Stimulated activated CD8-positive, alpha-beta memory T cell treated with anti-CD3 and anti-CD28 coated beads, Interleukin-7, amount 100 ng/mL, for 48 hours (primary cell): ENCODE data around the gene PTPN6.
"Not testable (repeated sequence)": the region's sequence is repeated elsewhere in the genome, so short reads cannot be mapped to it uniquely, and the experiment has no call there.

Experiments
- DNase-seq, 2 donors: peaks; one replicate each; pipeline ENCODE4 v3.0.0-alpha.2; 2020; ENCODE audit warnings: low read depth in 1 of 2; ENCODE audit errors: extremely low read depth in 1 of 2

PTPN6 gene

DNA sequence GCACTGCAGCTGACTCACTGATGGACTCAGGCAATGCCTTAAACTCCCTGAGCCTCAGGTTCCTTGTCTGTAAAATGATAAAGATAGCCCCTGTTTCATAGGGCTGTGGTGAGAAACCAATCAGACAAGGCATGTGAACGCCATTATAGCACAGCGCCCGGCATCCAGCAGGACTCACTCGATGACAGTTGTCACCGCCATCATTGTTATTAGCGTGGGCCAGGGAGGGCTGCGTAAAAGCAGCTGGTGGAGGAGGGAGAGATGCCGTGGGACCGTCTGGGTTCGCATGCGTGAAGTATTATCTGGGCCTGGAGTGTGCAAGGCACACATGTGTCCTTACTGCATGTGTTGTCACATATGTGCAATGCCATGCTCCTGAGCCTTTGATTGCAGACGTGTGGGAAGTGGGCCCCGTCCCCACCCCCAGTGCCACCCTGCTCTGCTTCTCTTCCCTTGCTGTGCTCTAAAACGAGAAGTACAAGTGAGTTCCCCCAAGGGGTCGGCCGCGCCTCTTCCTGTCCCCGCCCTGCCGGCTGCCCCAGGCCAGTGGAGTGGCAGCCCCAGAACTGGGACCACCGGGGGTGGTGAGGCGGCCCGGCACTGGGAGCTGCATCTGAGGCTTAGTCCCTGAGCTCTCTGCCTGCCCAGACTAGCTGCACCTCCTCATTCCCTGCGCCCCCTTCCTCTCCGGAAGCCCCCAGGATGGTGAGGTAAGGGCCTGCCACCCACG lies at the start of gene PTPN6:
TSS of gene PTPN6 (plus strand) at position 546 of the 730 bp plus-strand sequence. CDS start at position 703, 157 bp downstream.
- DNase-seq, result no peak

DNA sequence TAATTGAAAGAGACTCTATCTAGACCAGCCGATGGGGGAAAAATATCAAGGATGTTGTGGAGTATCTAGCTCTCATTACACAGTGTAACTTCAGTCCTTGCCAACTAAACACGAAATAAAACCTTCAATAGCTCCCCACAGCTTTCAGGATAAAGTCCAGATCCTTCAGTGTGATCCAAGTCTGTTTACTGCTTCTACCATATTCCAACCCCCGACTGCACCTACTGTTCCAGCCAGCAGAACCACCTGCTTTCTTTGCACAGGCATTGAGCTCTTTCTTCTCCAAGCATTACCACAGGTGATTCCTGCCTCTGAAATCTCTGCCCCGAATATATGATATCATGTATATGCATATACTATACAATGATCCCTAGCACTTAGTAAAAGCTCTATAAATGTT lies 48.7 kb upstream of the PTPN6 start:
- DNase-seq, result no peak

DNA sequence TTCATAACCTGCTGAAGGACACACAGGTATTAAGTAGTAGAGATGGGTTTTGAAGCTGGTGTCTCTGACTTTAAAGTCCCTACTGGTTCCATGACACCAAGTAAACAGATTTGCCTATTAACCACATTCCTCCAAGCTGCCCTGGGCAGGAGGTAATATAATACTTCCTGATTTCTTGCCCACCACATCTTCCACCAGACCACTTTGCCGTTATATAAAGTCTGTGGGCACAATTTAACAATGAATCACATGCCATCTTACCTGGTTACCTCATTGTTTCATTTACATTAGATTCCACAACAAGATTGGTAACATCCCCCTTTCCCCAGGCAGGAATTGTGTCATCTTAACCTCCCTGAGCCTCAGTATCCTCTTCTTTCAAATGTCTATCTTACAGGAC lies 47.4 kb upstream of the PTPN6 start:
- no peak for DNase-seq

DNA sequence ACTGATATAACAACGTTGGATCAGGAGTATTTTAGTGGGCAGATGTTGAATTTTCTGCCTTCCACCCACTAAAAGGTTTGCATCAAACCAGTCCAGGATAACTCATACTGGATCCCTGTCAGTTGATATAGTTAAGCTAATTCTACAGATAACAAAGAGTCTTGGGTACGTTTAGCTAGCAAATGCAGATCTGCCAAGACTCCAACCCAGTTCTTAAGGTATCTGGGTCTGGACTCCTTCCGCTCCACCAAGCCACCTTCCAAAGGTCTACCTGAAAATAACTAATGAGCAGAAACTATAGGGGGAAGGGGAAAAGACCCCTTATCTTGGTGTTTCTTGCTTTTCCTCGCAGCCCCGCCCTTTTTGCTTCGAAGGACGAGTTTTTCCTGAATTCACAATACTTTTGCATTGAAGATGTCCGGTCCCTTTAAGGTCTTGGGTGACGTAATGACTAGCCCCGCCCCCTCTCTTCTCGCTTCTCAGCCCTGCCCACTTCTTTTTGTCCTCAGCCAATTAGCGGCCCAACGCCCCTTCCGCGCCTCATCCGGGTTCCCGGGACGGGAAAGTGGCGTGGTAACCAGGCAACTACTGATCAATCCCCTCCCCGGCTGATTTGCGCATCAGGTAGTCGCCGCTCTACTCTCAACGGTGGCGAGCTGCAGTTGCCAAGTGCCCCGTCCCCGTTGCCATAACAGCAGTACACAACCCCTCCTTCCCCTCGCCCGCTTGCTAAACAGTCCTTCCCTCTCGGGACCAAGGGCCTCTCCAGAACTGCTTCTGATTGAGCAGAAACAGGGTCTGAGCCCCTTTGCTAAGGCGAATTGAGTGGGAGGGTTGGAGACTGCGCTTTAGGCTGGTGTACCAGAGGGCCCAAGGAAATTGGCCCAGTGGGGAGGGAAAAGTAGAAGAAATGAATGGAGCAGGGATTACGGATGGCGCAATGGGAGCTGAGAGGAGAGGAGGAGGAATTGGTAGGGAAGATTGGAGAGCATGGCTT lies 46.6 kb upstream of the PTPN6 start, which contains the start of gene LRRC23:
TSS of gene LRRC23 (plus strand) at position 543 of the 997 bp plus-strand sequence. CDS start 812 bp downstream, outside the sequence.
- DNase-seq, result peak; percentile 93 to 98

DNA sequence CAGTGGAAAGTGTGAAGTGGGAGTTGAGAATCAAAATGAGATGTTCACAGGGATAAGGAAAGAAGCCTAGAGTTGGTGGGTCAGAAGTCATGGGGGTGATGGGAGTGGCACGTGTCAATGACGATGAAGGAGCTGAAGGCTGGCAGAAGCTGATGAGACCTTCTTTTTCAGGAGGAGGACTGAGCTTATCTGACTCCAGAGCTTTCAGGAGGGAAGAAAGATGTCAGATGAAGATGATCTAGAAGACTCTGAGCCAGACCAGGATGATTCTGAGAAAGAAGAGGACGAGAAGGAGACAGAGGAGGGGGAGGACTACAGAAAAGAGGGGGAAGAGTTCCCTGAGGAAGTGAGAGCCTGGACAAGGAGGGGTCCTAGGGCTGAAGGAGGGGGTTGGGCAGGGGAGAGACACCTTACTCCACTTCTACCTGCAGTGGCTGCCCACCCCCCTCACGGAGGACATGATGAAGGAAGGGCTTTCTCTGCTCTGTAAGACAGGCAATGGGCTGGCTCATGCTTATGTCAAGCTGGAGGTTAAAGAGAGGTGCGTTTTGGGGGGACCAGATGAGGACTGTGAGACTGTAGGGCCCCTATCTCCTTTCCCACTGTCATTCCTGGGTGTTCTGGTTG lies 45.6 kb upstream of the PTPN6 start:
- DNase-seq, result no peak

DNA sequence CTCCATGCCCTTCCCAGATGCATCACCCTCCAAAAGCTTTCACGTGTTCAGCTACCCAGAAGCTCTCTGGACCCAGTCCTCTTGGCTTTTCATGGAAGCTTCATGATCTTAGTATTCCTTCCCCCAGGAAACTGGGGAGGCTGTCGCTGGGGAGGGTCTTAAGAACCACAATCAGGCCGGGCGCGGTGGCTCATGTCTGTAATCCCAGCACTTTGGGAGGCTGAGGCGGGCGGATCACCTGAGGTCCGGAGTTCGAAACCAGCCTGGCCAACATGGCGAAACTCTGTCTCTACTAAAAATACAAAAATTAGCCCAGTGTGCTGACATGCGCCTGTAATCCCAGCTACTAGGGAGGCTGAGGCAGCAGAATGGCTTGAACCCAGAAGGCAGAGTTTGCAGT lies 43.0 kb upstream of the PTPN6 start:
- DNase-seq, result not testable (repeated sequence)

DNA sequence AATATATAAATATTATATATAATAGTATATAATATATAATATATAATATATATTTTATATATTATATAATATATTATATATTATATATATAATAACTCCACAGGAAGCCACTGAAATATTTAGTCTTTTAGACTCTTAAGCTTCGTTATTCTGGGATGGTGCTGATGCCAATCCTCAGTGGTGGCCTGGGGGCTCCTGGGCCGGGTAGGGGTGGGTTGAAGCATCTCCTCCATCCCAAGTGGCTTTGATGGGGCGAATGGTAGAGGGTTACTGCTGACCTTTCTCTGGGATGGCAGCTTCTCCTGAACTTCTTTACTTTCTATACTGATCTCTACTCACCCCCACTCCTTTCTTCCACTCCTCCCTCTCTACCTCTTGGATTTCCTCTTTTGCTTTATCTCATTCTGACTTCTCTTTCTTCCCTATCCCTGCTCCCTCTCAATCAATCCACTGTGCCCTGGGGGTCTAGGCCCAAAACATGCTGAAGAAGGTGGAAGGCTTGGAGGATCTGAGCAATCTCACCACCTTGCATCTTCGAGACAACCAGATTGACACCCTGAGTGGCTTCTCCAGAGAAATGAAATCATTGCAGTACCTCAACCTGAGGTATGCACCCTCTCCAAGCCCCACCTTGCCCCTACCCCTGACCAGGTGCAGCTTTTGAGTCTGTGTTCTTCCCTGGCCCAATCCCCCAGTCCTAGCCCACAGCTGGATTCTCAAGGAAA lies 41.6 kb upstream of the PTPN6 start:
- DNase-seq, result no peak

DNA sequence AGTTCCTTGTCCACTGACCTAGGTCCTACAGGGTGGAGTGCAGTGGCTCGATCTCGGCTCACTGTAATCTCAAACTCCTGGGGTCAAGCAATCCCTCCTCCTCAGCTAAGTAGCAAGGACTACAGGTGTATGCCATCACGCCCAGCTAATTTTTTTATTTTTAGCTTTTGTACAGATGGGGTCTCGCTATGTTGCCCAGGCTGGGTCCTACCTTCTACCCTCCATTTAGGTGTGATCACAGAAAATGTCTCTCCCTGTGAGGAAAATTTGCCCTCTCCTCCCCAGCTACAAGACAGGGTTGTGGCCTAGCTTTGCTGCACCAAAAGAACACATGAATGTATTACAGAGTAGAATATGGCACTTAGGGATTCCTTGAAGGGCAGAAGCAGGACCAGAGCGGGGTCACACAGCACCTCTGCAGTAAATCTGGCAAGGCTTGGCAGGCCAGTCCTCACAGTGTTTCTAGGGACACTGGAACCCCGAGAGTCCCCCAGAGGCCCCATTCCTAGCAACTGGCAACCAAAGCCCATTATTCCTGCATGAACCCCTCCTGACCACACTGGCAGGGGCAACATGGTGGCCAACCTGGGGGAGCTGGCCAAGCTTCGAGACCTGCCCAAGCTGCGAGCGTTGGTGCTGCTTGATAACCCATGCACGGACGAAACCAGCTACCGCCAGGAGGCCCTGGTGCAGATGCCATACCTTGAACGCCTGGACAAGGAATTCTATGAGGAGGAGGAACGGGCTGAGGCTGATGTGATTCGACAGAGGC lies 38.8 kb upstream of the PTPN6 start:
- DNase-seq, result no peak

DNA sequence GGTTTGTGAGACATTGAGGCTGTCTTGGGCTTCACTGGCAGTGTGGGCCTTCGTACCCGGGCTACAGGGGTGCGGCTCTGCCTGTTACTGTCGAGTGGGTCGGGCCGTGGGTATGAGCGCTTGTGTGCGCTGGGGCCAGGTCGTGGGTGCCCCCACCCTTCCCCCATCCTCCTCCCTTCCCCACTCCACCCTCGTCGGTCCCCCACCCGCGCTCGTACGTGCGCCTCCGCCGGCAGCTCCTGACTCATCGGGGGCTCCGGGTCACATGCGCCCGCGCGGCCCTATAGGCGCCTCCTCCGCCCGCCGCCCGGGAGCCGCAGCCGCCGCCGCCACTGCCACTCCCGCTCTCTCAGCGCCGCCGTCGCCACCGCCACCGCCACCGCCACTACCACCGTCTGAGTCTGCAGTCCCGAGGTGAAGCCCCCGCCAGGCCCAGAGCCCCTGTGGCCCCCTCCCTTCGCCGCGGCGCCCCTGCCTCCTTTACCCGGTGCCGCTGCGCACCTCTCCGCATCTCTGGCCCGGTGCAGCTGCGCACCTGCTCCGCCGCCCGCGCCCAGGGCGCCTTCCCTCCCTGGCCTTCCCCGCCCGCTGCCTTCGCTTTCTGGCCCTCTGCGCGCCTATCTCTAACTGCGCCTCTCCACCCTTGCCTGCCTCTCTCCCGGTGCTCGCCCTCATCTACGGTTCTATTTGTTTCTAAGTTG lies 36.8 kb upstream of the PTPN6 start, which contains the start of gene ENO2:
TSS of gene ENO2 (plus strand) at position 335 of the 701 bp plus-strand sequence. CDS start 1,253 bp downstream, outside the sequence.
- peak; percentile 71 to 76 for DNase-seq

DNA sequence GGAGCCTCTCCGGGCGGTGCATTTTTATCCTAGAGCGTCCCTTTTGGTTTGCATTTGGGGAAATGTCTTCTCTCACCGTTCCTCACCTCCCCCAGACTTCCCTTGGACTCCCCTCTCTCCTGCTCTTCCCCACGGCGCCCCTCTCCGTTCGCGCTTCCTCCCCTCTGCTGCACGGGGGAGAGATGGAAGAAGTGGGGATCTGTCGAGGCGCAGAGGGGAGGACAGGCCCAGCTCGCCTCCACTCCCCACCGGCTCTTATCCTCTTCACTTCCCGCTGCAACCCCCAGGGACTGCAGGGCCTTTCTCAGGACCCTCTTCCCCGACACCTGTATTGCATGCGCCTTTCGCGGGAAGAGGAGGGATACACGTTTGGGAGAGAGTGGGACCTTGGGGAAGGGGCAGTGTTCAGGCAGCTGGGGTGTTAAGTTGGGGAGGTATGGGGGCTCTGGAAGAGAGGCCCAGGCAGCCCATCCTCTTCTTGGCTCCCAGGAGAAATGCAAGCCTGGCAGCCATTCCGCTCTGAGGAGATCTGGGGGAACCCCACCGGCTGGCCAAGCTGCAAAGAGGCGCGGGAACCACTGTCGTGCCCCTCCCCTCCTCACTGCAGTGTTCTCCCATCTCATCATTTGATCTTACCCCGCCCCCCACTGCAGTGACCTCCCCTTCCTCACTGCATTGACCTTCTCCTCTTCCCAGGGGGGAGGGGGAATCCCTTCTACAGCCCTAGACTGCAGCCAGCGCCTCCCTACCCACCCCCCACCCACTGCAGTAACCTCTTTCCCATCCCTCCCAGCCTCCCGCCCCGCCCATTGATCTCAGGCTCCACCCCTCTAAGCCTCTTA lies 36.0 kb upstream of the PTPN6 start:
- DNase-seq, result no peak

DNA sequence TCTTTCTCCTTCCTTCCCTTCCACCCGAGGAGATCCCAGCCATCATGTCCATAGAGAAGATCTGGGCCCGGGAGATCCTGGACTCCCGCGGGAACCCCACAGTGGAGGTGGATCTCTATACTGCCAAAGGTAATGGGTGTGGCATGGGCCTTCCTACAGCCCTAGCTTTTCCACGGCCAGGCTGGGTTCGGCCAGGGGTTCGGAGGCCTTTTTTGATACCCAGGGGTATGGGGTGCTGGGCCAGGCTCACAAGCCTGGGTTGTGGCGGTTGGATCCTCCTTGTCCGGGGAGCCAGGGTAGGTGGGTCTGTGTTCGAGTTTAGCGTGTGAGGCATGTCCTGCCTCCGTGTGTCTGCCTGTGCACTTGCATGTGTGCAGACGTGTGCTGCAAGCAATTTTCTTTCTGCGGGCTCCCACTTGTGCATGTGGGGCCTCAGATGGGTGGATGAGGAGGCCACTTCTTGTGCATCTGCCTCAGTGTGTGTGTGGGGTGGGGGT lies 35.3 kb upstream of the PTPN6 start:
- no peak for DNase-seq

DNA sequence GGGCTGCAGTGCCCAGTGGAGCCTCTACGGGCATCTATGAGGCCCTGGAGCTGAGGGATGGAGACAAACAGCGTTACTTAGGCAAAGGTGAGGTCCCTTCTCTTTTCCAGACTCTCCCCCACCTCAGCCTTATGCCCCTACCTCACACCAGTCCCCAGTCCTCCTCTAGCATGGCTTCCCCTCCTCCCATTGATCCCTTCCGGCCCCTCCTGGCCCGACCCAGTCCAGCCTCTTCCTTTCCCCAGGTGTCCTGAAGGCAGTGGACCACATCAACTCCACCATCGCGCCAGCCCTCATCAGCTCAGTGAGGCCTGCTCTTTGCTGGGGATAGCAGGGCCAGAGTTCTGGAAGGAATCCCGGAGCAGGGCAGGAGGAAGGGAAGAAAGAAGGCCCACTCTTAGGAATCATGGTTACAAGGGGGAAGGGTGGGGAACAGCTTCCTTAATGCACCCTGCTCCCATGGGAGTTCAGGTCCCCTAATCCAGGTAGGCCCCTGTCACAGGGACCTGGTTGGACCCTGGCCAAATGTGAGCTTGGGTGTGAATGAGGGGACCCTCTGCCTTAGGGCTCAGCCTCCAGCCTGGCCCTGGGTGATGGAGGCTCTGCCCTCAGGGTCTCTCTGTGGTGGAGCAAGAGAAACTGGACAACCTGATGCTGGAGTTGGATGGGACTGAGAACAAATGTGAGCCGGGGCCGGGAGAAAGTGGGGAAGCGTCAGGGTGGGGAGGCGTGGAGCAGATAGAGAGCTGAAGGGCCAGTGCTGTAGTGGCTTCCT lies 34.5 kb upstream of the PTPN6 start:
- DNase-seq, result no peak

DNA sequence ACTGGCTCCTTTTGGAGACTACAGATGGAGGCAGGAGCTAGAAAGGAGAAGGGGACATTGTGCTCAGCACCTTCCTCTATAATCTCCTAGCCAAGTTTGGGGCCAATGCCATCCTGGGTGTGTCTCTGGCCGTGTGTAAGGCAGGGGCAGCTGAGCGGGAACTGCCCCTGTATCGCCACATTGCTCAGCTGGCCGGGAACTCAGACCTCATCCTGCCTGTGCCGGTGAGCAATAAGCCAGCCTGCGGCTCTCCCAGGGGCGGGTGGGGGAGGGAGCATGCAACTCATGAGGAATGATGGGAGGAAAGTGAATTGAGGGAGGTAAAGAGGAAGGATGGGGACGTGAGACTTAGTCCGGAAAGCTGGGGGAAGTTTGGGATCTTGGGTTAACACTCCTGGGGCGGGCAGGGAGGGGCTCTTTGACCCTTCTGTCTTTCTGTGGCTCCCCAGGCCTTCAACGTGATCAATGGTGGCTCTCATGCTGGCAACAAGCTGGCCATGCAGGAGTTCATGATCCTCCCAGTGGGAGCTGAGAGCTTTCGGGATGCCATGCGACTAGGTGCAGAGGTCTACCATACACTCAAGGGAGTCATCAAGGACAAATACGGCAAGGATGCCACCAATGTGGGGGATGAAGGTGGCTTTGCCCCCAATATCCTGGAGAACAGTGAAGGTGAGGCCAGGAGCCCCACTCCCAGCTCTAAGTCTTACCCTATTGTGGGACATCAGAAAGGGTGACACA lies 33.5 kb upstream of the PTPN6 start:
- DNase-seq, result no peak

DNA sequence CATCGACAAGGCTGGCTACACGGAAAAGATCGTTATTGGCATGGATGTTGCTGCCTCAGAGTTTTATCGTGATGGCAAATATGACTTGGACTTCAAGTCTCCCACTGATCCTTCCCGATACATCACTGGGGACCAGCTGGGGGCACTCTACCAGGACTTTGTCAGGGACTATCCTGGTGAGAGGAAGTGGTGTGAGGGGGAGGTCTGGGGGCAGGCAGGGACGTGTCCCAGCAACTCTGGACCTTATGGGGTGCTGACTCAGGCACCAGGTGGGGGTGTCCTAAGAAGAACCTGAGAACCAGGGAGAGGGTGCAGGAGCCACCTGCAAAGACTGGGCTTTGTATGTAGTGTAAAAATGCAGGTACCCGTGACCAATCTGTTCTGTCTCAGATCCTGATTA lies 31.6 kb upstream of the PTPN6 start:
- no peak for DNase-seq

DNA sequence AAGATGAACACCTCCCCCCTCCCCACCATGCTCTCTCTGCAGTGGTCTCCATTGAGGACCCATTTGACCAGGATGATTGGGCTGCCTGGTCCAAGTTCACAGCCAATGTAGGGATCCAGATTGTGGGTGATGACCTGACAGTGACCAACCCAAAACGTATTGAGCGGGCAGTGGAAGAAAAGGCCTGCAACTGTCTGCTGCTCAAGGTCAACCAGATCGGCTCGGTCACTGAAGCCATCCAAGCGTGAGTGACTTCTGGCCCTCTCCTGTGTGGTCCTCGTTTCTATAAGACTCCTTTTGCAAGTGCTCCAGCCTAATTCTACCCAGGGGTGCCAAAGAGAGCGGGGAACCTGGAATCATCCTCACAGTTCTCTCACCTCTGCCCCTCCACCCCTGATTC lies 29.6 kb upstream of the PTPN6 start:
- no peak for DNase-seq
